Thoracic aorta endothelial cell (primary cell): Measurements from ENCODE around the gene GNAQ. TPM values are rescaled to one million over a fixed set of nuclear protein-coding genes. Genes with fewer than 3 reads are reported as not detected.

Experiments used
- total RNA-seq: library from RNA; depleted of rRNA; stranded (reverse); fragments of >200 nt; gene quantifications from 2 replicates; pipeline ENCODE4 v1.2.3, GENCODE V29; 2012

Gene GNAQ
- 79.3 and 95.1 TPM in 2 replicates for total RNA-seq

GRCh38 chr9:78031444-78031892, at the start of gene GNAQ:
TSS of gene GNAQ (minus strand) at chr9:78031811. CDS start at chr9:78031235, 576 bp downstream.

Other genes with a start within 250 kb of the GNAQ start
- gene CEP78, start 204.3 kb upstream of the GNAQ start, total RNA-seq: 43.6 and 52.1 TPM in 2 replicates